ENCODE data around the gene C1orf35. TPM values are rescaled to one million over a fixed set of nuclear protein-coding genes. Genes with fewer than 3 reads are reported as not detected.

Gene C1orf35
- total and polyA plus RNA-seq, 2 experiments from 2014 or later: 14.0 to 67.6 TPM

DNA sequence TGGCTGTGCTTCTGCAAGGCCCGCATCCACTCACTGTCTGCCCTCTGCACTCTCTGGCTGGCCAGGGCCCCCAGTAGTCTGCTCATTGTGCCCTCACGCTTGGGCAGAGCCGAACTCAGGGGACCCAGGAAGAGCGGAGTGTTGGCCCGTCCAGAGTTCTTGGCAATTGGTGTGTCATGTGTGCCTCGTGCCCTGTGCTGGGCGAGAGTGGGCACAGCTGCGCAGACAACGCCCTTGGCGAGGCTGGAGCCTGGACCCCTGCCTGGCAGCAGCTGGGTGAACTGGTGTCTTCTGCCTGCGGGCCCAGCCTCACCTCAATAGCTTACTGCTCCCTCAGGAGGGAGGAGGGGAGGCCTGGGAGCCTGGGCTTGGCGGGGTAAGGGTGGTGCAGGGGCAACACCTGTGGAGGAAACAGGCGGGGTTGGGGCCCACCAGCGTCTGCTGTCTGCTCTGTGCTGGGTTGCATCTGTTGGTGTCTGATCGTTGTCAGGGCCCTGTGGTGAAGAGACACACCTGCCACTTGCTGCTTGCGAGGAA is 39.1 kb upstream of the C1orf35 start:
- no peak overlapping the region for H3K4me3 ChIP-seq
- no peaks in the 10 kb centered on the region for H3F3A ChIP-seq (replicated peaks; ENCODE audit: low read depth)
- DNase-seq (ENCODE audit: low spot score): no peak
- H3K4me2 ChIP-seq: no peak overlapping the region
- H3K4me1 ChIP-seq (ENCODE audit: insufficient read depth): peaks cover 5% of the 10 kb centered on the region; the same call in 1 of the 2 replicates
- H3K27ac ChIP-seq (ENCODE audit: low read depth): no peak overlapping the region
- no peak for ATAC-seq
- Mint-ChIP-seq H3K27ac (no peak overlapping the region), H3K27me3 (ENCODE audit: insufficient read depth, low read depth, poor library complexity) (peaks cover 15% of the 10 kb centered on the region), H3K36me3 (ENCODE audit: low read depth) (no peaks in the 10 kb centered on the region; the same call in 1 of the 3 replicates), H3K4me1 (peaks cover 2% of the 10 kb centered on the region; the same call in 1 of the 3 replicates), H3K9me3 (no peaks in the 10 kb centered on the region; the same call in 2 of the 3 replicates), H3K4me3 (peak overlapping the region; percentile 86; the same call in 1 of the 3 replicates)
- H3K36me3 ChIP-seq (ENCODE audit: insufficient read depth): no peaks in the 10 kb centered on the region
- peaks cover 34% of the 10 kb centered on the region for H3K79me2 ChIP-seq (replicated peaks; ENCODE audit: insufficient read depth)
- TF ChIP-seq ZNF114 (CRISPR knock-in tag; IDR thresholded peaks at IDR 0.05): no peak
- TF ChIP-seq, protein P1, sequence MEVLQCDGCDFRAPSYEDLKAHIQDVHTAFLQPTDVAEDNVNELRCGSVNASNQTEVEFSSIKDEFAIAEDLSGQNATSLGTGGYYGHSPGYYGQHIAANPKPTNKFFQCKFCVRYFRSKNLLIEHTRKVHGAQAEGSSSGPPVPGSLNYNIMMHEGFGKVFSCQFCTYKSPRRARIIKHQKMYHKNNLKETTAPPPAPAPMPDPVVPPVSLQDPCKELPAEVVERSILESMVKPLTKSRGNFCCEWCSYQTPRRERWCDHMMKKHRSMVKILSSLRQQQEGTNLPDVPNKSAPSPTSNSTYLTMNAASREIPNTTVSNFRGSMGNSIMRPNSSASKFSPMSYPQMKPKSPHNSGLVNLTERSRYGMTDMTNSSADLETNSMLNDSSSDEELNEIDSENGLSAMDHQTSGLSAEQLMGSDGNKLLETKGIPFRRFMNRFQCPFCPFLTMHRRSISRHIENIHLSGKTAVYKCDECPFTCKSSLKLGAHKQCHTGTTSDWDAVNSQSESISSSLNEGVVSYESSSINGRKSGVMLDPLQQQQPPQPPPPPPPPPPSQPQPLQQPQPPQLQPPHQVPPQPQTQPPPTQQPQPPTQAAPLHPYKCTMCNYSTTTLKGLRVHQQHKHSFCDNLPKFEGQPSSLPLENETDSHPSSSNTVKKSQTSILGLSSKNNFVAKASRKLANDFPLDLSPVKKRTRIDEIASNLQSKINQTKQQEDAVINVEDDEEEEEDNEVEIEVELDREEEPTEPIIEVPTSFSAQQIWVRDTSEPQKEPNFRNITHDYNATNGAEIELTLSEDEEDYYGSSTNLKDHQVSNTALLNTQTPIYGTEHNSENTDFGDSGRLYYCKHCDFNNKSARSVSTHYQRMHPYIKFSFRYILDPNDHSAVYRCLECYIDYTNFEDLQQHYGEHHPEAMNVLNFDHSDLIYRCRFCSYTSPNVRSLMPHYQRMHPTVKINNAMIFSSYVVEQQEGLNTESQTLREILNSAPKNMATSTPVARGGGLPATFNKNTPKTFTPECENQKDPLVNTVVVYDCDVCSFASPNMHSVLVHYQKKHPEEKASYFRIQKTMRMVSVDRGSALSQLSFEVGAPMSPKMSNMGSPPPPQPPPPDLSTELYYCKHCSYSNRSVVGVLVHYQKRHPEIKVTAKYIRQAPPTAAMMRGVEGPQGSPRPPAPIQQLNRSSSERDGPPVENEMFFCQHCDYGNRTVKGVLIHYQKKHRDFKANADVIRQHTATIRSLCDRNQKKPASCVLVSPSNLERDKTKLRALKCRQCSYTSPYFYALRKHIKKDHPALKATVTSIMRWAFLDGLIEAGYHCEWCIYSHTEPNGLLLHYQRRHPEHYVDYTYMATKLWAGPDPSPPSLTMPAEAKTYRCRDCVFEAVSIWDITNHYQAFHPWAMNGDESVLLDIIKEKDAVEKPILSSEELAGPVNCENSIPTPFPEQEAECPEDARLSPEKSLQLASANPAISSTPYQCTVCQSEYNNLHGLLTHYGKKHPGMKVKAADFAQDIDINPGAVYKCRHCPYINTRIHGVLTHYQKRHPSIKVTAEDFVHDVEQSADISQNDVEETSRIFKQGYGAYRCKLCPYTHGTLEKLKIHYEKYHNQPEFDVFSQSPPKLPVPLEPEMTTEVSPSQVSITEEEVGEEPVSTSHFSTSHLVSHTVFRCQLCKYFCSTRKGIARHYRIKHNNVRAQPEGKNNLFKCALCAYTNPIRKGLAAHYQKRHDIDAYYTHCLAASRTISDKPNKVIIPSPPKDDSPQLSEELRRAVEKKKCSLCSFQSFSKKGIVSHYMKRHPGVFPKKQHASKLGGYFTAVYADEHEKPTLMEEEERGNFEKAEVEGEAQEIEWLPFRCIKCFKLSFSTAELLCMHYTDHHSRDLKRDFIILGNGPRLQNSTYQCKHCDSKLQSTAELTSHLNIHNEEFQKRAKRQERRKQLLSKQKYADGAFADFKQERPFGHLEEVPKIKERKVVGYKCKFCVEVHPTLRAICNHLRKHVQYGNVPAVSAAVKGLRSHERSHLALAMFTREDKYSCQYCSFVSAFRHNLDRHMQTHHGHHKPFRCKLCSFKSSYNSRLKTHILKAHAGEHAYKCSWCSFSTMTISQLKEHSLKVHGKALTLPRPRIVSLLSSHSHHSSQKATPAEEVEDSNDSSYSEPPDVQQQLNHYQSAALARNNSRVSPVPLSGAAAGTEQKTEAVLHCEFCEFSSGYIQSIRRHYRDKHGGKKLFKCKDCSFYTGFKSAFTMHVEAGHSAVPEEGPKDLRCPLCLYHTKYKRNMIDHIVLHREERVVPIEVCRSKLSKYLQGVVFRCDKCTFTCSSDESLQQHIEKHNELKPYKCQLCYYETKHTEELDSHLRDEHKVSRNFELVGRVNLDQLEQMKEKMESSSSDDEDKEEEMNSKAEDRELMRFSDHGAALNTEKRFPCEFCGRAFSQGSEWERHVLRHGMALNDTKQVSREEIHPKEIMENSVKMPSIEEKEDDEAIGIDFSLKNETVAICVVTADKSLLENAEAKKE (CRISPR knock-in tag; IDR thresholded peaks at IDR 0.05): no peak
- TF ChIP-seq REST (IDR thresholded peaks at IDR 0.05; ENCODE audit: unreplicated experiment): no peak
- no peak for TF ChIP-seq POLR2AphosphoS5 (IDR thresholded peaks at IDR 0.05; ENCODE audit: low read depth)
- no peak for TF ChIP-seq ZNF331 (CRISPR knock-in tag; IDR thresholded peaks at IDR 0.05; ENCODE audit: low read depth)
- TF ChIP-seq ETS1 (IDR thresholded peaks at IDR 0.05): no peak
- TF ChIP-seq NANOG (IDR thresholded peaks at IDR 0.05; ENCODE audit: borderline replicate concordance): no peak
- no peak for TF ChIP-seq JUNB (IDR thresholded peaks at IDR 0.05; ENCODE audit: unreplicated experiment)
- TF ChIP-seq CREB1 (CRISPR knock-in tag; IDR thresholded peaks at IDR 0.05; ENCODE audit: low read depth): no peak
- TF ChIP-seq, protein P2, sequence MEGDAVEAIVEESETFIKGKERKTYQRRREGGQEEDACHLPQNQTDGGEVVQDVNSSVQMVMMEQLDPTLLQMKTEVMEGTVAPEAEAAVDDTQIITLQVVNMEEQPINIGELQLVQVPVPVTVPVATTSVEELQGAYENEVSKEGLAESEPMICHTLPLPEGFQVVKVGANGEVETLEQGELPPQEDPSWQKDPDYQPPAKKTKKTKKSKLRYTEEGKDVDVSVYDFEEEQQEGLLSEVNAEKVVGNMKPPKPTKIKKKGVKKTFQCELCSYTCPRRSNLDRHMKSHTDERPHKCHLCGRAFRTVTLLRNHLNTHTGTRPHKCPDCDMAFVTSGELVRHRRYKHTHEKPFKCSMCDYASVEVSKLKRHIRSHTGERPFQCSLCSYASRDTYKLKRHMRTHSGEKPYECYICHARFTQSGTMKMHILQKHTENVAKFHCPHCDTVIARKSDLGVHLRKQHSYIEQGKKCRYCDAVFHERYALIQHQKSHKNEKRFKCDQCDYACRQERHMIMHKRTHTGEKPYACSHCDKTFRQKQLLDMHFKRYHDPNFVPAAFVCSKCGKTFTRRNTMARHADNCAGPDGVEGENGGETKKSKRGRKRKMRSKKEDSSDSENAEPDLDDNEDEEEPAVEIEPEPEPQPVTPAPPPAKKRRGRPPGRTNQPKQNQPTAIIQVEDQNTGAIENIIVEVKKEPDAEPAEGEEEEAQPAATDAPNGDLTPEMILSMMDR (conservative IDR thresholded peaks at IDR 0.05; ENCODE audit: low read depth in 2 of 2): no peak
- H4K20me1 ChIP-seq (replicated peaks; ENCODE audit: insufficient read depth): no peaks in the 10 kb centered on the region
- H2AFZ ChIP-seq: no peak overlapping the region
- H3K9me2 ChIP-seq (ENCODE audit: insufficient read depth): no peaks in the 10 kb centered on the region
- H3K27me3 ChIP-seq (ENCODE audit: insufficient read depth): peaks cover 8% of the 10 kb centered on the region
